GM19099 (cell line): ENCODE data around the gene CIRBP.

Experiments
- POLR2A ChIP-seq: IDR thresholded peaks from 3 replicates; pipeline ENCODE4 v1.6.1; 2011; ENCODE audit warnings: low read depth; ENCODE audit not compliant: insufficient read length; ENCODE audit errors: extremely low read depth

Gene CIRBP

GRCh38 chr19:1293782-1294604 is 24.9 kb downstream of the CIRBP start:
- TF ChIP-seq POLR2A: no peak

GRCh38 chr19:1294688-1295087 is 25.6 kb downstream of the CIRBP start:
- no peak for TF ChIP-seq POLR2A

- no peak for TF ChIP-seq POLR2A
These were observed 26.3 kb downstream of the CIRBP start for GRCh38 chr19:1295169-1296012.

GRCh38 chr19:1296078-1296477 is 26.9 kb downstream of the CIRBP start:
- no peak for TF ChIP-seq POLR2A

GRCh38 chr19:1296575-1297271 is 27.6 kb downstream of the CIRBP start:
- no peak for TF ChIP-seq POLR2A

GRCh38 chr19:1298235-1298634 is 29.1 kb downstream of the CIRBP start:
- TF ChIP-seq POLR2A: no peak

GRCh38 chr19:1299801-1300200 is 30.7 kb downstream of the CIRBP start:
- TF ChIP-seq POLR2A: no peak

- TF ChIP-seq POLR2A: no peak
These were observed 31.8 kb downstream of the CIRBP start for GRCh38 chr19:1300744-1301490.

- TF ChIP-seq POLR2A: no peak
These were observed 33.6 kb downstream of the CIRBP start for GRCh38 chr19:1302533-1303239.

- no peak for TF ChIP-seq POLR2A
These were observed 35.2 kb downstream of the CIRBP start for GRCh38 chr19:1304197-1304924.

GRCh38 chr19:1307320-1307719 is 38.2 kb downstream of the CIRBP start:
- TF ChIP-seq POLR2A: no peak

- TF ChIP-seq POLR2A: no peak
These were observed 38.7 kb downstream of the CIRBP start for GRCh38 chr19:1307755-1308303.

- TF ChIP-seq POLR2A: no peak
These were observed 39.6 kb downstream of the CIRBP start for GRCh38 chr19:1308718-1309117.
